ENCODE measurements around the gene RANBP9.

DNA sequence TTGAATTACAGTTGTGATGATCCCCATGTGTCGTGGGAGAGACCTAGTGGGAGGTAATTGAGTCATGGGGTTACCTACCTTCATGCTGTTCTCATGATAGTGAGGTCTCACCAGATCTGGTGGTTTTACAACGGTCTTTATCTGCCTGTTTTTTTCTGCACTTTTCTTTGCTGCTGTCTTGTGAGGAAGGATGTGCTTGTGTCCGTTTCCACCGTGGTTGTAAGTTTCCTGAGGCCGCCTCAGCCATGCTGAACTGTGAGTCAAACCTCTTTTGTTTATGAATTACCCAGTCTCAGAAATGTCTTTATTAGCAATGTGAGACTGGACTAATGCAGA lies 6.5 kb upstream of the RANBP9 start:
- no peak for TF ChIP-seq EP300 (IDR thresholded peaks at IDR 0.05; ENCODE audit: low read depth in 2 of 2, low read length in 2 of 2)
- TF ChIP-seq EP300 (CRISPR knock-in tag; IDR thresholded peaks at IDR 0.05; ENCODE audit: borderline replicate concordance): no peak
- TF ChIP-seq GTF2F1 (IDR thresholded peaks at IDR 0.05; ENCODE audit: low read length): no peak
- TF ChIP-seq MTA3 (CRISPR knock-in tag; IDR thresholded peaks at IDR 0.05): no peak
- no peak for TF ChIP-seq ZNF124 (CRISPR knock-in tag; IDR thresholded peaks at IDR 0.05)
- TF ChIP-seq SMAD3 (CRISPR knock-in tag; IDR thresholded peaks at IDR 0.05): no peak
- TF ChIP-seq EZH2 (conservative IDR thresholded peaks at IDR 0.05; ENCODE audit: low read depth, low read length): no peak
